Neural cell (in vitro differentiated cells): ENCODE measurements around the gene EPC1. TPM values are rescaled to one million over a fixed set of nuclear protein-coding genes. Genes with fewer than 3 reads are reported as not detected.

ENCODE experiments used
- H2AFZ ChIP-seq: fragments of 200-600, 300-800 bp; sonication (generic), shearing (Covaris generic); 2 replicates; pipeline ENCODE4 v1.6.0; 2014; ENCODE audit warnings: low read depth, mild to moderate bottlenecking, antibody characterized with exemption, low read length, moderate library complexity
- H3F3A ChIP-seq: fragments of 200-600 bp; shearing (Covaris generic); 2 replicates; pipeline ENCODE4 v1.6.1; 2016; ENCODE audit warnings: mild to moderate bottlenecking, moderate library complexity, mixed read lengths, antibody characterized with exemption, low read length; ENCODE audit not compliant: insufficient read depth, poor library complexity, severe bottlenecking
- H3K27ac ChIP-seq: fragments of 200-600, 300-800 bp; sonication (generic), shearing (Covaris generic); 2 replicates; pipeline ENCODE4 v1.5.1; 2014; ENCODE audit warnings: mild to moderate bottlenecking, low read length, moderate library complexity
- H3K27me3 ChIP-seq: fragments of 300-800, 200-600 bp; sonication (generic), shearing (Covaris generic); 2 replicates; pipeline ENCODE4 v1.6.0; 2014; ENCODE audit warnings: mild to moderate bottlenecking, low read depth, low read length, moderate library complexity; ENCODE audit not compliant: insufficient read depth
- H3K36me3 ChIP-seq: fragments of 300-800, 200-600 bp; sonication (generic), shearing (Covaris generic); 2 replicates; pipeline ENCODE4 v1.5.1; 2014; ENCODE audit warnings: mild to moderate bottlenecking, antibody characterized with exemption, low read length, moderate library complexity; ENCODE audit not compliant: insufficient read depth
- H3K4me2 ChIP-seq: fragments of 300-800, 200-600 bp; sonication (generic), shearing (Covaris generic); 2 replicates; pipeline ENCODE4 v1.6.0; 2014; ENCODE audit warnings: mild to moderate bottlenecking, low read length
- H3K4me3 ChIP-seq: fragments of 300-800, 200-600 bp; sonication (generic), shearing (Covaris generic); 2 replicates; pipeline ENCODE4 v1.5.1; 2014; ENCODE audit warnings: mild to moderate bottlenecking, low read length, moderate library complexity
- H3K79me2 ChIP-seq: fragments of 200-600 bp; shearing (Covaris generic); replicated peaks from 2 replicates; pipeline ENCODE4 v1.6.0; 2014; ENCODE audit warnings: mild to moderate bottlenecking, low read length, moderate library complexity; ENCODE audit not compliant: insufficient read depth
- H3K9ac ChIP-seq: fragments of 300-800, 200-600 bp; sonication (generic), shearing (Covaris generic); 2 replicates; pipeline ENCODE4 v1.6.1; 2016; ENCODE audit warnings: mild to moderate bottlenecking, low read length, mixed read lengths
- H3K9me2 ChIP-seq: fragments of 200-600 bp; shearing (Covaris generic); 2 replicates; pipeline ENCODE4 v1.6.1; 2016; ENCODE audit warnings: mild to moderate bottlenecking, low read length, mixed read lengths; ENCODE audit not compliant: insufficient read depth
- H3K9me3 ChIP-seq: fragments of 200-600, 300-800 bp; sonication (generic), shearing (Covaris generic); 2 replicates; pipeline ENCODE4 v1.6.1; 2016; ENCODE audit warnings: mild to moderate bottlenecking, mixed run types, low read length, moderate library complexity, mixed read lengths
- H4K20me1 ChIP-seq: fragments of 200-600 bp; shearing (Covaris generic); 2 replicates; pipeline ENCODE4 v1.6.1; 2016; ENCODE audit warnings: mild to moderate bottlenecking, mixed run types; ENCODE audit not compliant: insufficient read depth
- CTCF ChIP-seq: fragments of 450-650 bp; IDR thresholded peaks from 2 replicates; pipeline ENCODE4 v1.5.1; 2014; ENCODE audit warnings: antibody characterized with exemption, mild to moderate bottlenecking, moderate library complexity; ENCODE audit not compliant: poor library complexity, severe bottlenecking
- EP300 ChIP-seq: fragments of 450-650 bp; conservative IDR thresholded peaks from 2 replicates; pipeline ENCODE4 v1.6.1; 2014; ENCODE audit warnings: antibody characterized with exemption, mild to moderate bottlenecking, moderate library complexity; ENCODE audit not compliant: poor library complexity, severe bottlenecking
- EZH2 ChIP-seq: fragments of 200-600, 300-800 bp; shearing (Covaris generic), sonication (generic); IDR thresholded peaks from 2 replicates; pipeline ENCODE4 v1.6.1; 2014; ENCODE audit warnings: antibody characterized with exemption, low read length, borderline replicate concordance, mild to moderate bottlenecking; ENCODE audit not compliant: insufficient read depth, poor library complexity, severe bottlenecking
- MXI1 ChIP-seq: fragments of 450-650 bp; conservative IDR thresholded peaks from 2 replicates; pipeline ENCODE4 v1.6.1; 2014; ENCODE audit warnings: antibody characterized with exemption, mild to moderate bottlenecking; ENCODE audit not compliant: poor library complexity, severe bottlenecking
- POLR2AphosphoS5 ChIP-seq: IDR thresholded peaks from 2 replicates; pipeline ENCODE4 v1.6.1; 2012
- RAD21 ChIP-seq: fragments of 450-650 bp; conservative IDR thresholded peaks from 2 replicates; pipeline ENCODE4 v1.6.1; 2014; ENCODE audit warnings: antibody characterized with exemption, mild to moderate bottlenecking, moderate library complexity
- REST ChIP-seq: IDR thresholded peaks from 2 replicates; pipeline ENCODE4 v1.6.1; 2012; ENCODE audit warnings: borderline replicate concordance
- SMC3 ChIP-seq: fragments of 450-650 bp; conservative IDR thresholded peaks from 2 replicates; pipeline ENCODE4 v1.6.1; 2014; ENCODE audit warnings: antibody characterized with exemption, mild to moderate bottlenecking, moderate library complexity; ENCODE audit not compliant: poor library complexity
- TAF1 ChIP-seq: IDR thresholded peaks from 2 replicates; pipeline ENCODE4 v1.6.1; 2012; ENCODE audit warnings: low read depth
- polyA plus RNA-seq: library from polyadenylated mRNA; depleted of rRNA; stranded (reverse); fragments of >200 nt; gene quantifications from 2 replicates; pipeline ENCODE4 v1.2.3, GENCODE V29; 2014

Gene EPC1
- polyA plus RNA-seq, 1 donor from 2014 or later: 137 TPM

- Histone ChIP-seq H3F3A (no peaks in the 10 kb centered on the region), H3K9me3 (no peaks in the 10 kb centered on the region), H2AFZ (no peak overlapping the region), H3K4me2 (no peak overlapping the region), H3K4me3 (no peak overlapping the region), H3K9me2 (no peaks in the 10 kb centered on the region), H4K20me1 (no peaks in the 10 kb centered on the region), H3K27me3 (no peaks in the 10 kb centered on the region), H3K9ac (no peak overlapping the region), H3K36me3 (no peaks in the 10 kb centered on the region), H3K27ac (no peak overlapping the region), H3K79me2 (no peaks in the 10 kb centered on the region)
- TF ChIP-seq SMC3 (no peak), RAD21 (no peak), EZH2 (no peak), MXI1 (no peak), TAF1 (no peak), CTCF (no peak), EP300 (no peak), POLR2AphosphoS5 (no peak), REST (no peak)
These were observed 119.2 kb downstream of the EPC1 start for GRCh38 chr10:32227802-32228201.

GRCh38 chr10:32226624-32227023, 120.3 kb downstream of the EPC1 start:
- H3K4me2 ChIP-seq: no peak overlapping the region
- H3K9me3 ChIP-seq: no peaks in the 10 kb centered on the region
- H3K27me3 ChIP-seq: no peaks in the 10 kb centered on the region
- no peak overlapping the region for H2AFZ ChIP-seq
- no peaks in the 10 kb centered on the region for H3F3A ChIP-seq
- no peaks in the 10 kb centered on the region for H3K36me3 ChIP-seq
- no peak overlapping the region for H3K9ac ChIP-seq
- no peak for TF ChIP-seq MXI1
- TF ChIP-seq EP300: no peak
- no peak for TF ChIP-seq POLR2AphosphoS5
- no peak for TF ChIP-seq RAD21
- TF ChIP-seq SMC3: no peak
- no peak for TF ChIP-seq REST
- no peak for TF ChIP-seq EZH2
- no peak for TF ChIP-seq CTCF
- no peak for TF ChIP-seq TAF1
- no peak overlapping the region for H3K4me3 ChIP-seq
- H3K79me2 ChIP-seq: no peaks in the 10 kb centered on the region
- no peak overlapping the region for H3K27ac ChIP-seq
- no peaks in the 10 kb centered on the region for H4K20me1 ChIP-seq
- no peaks in the 10 kb centered on the region for H3K9me2 ChIP-seq
